Smooth muscle cell (in vitro differentiated cells): ENCODE data around the gene TSKU. TPM values are rescaled to one million over a fixed set of nuclear protein-coding genes. Genes with fewer than 3 reads are reported as not detected.

Source experiments
- DNase-seq: peaks from one replicate; lab custom pipeline; 2025; ENCODE audit not compliant: unreplicated experiment; lab: John Stamatoyannopoulos, UW
- H2AFZ ChIP-seq: fragments of 200-600 bp; sonication (generic); 2 replicates; pipeline ENCODE4 v1.6.0; 2016; ENCODE audit warnings: antibody characterized with exemption, low read depth, mild to moderate bottlenecking
- H3F3A ChIP-seq: fragments of 200-600 bp; sonication (generic); 2 replicates; pipeline ENCODE4 v1.6.0; 2017; ENCODE audit warnings: antibody characterized with exemption, low read depth
- H3K27ac ChIP-seq: fragments of 200-600 bp; sonication (generic); 2 replicates; pipeline ENCODE4 v1.5.1; 2016; ENCODE audit warnings: low read depth, mild to moderate bottlenecking
- H3K27me3 ChIP-seq: fragments of 200-600 bp; sonication (generic); 2 replicates; pipeline ENCODE4 v1.6.1; 2016; ENCODE audit warnings: low read depth, mild to moderate bottlenecking
- H3K36me3 ChIP-seq: fragments of 200-600 bp; sonication (generic); 2 replicates; pipeline ENCODE4 v1.5.1; 2016; ENCODE audit warnings: low read depth
- H3K4me1 ChIP-seq: fragments of 200-600 bp; sonication (generic); 2 replicates; pipeline ENCODE4 v1.5.1; 2016; ENCODE audit warnings: low read depth
- H3K4me2 ChIP-seq: fragments of 200-600 bp; sonication (generic); 2 replicates; pipeline ENCODE4 v1.6.0; 2016; ENCODE audit warnings: mild to moderate bottlenecking
- H3K4me3 ChIP-seq: fragments of 200-600 bp; sonication (generic); 2 replicates; pipeline ENCODE4 v1.5.1; 2016; ENCODE audit warnings: mild to moderate bottlenecking
- H3K79me2 ChIP-seq: fragments of 200-600 bp; sonication (generic); 2 replicates; pipeline ENCODE4 v1.6.0; 2016; ENCODE audit warnings: low read depth, mild to moderate bottlenecking
- H3K9ac ChIP-seq: fragments of 200-600 bp; sonication (generic); 2 replicates; pipeline ENCODE4 v1.6.0; 2016; ENCODE audit warnings: low read depth
- H3K9me3 ChIP-seq: fragments of 200-600 bp; sonication (generic); replicated peaks from 2 replicates; pipeline ENCODE4 v1.5.1; 2016; ENCODE audit warnings: low read depth
- H4K20me1 ChIP-seq: fragments of 200-600 bp; sonication (generic); 2 replicates; pipeline ENCODE4 v1.6.0; 2016; ENCODE audit warnings: low read depth
- CTCF ChIP-seq: fragments of 200-600 bp; sonication (generic); IDR thresholded peaks from 2 replicates; pipeline ENCODE4 v1.5.1; 2017; ENCODE audit warnings: borderline replicate concordance, mild to moderate bottlenecking, antibody characterized with exemption; ENCODE audit not compliant: insufficient read depth, poor library complexity, severe bottlenecking
- WGBS: methylation state at CpG from one replicate; pipeline ENCODE4 v1.1.7; 2016; ENCODE audit warnings: low lambda C conversion rate; 5-methylcytosine and 5-hydroxymethylcytosine counted together
- polyA plus RNA-seq: library from polyadenylated mRNA; unstranded; fragments of >200 nt; fragmentation: Nextera tagmentation; extraction: Ambion mirVana; gene quantifications from 2 replicates; pipeline ENCODE4 v1.2.1, GENCODE V29; 2016
- total RNA-seq: library from RNA; depleted of rRNA; stranded (reverse); fragments of >200 nt; gene quantifications from 2 replicates; pipeline ENCODE4 v1.2.3, GENCODE V29; 2014

TSKU gene
- total and polyA plus RNA-seq, 2 experiments from 2014 or later, result 75.2 to 144 TPM

- H3K4me2 ChIP-seq, result no peak overlapping the region
- no peaks in the 10 kb centered on the region for H3F3A ChIP-seq
- H3K4me3 ChIP-seq, result no peak overlapping the region
- no peak overlapping the region for H3K9ac ChIP-seq
- H4K20me1 ChIP-seq, result no peaks in the 10 kb centered on the region
- no peaks in the 10 kb centered on the region for H3K79me2 ChIP-seq
- TF ChIP-seq CTCF, result no peak
- H3K9me3 ChIP-seq, result no peaks in the 10 kb centered on the region
- WGBS, result 94% methylated on average over 4 of the region's 4 CpGs
- no peaks in the 10 kb centered on the region for H3K27me3 ChIP-seq
- DNase-seq, result no peak
- no peaks in the 10 kb centered on the region for H3K36me3 ChIP-seq
- no peaks in the 10 kb centered on the region for H3K4me1 ChIP-seq
- no peak overlapping the region for H3K27ac ChIP-seq
- H2AFZ ChIP-seq, result no peak overlapping the region
Measured at GRCh38 chr11:76831686-76832310, 48.6 kb downstream of the TSKU start.

- Histone ChIP-seq H3K4me2 (no peak overlapping the region), H3K4me3 (no peak overlapping the region), H3K9ac (no peak overlapping the region), H3K36me3 (no peaks in the 10 kb centered on the region), H4K20me1 (no peaks in the 10 kb centered on the region), H3K27ac (no peak overlapping the region), H3F3A (no peaks in the 10 kb centered on the region), H3K79me2 (no peaks in the 10 kb centered on the region), H2AFZ (no peak overlapping the region), H3K9me3 (no peaks in the 10 kb centered on the region), H3K4me1 (no peaks in the 10 kb centered on the region), H3K27me3 (no peaks in the 10 kb centered on the region)
- no peak for TF ChIP-seq CTCF
- no peak for DNase-seq
Measured at GRCh38 chr11:76832361-76832760, 49.2 kb downstream of the TSKU start.

- Histone ChIP-seq H4K20me1 (no peaks in the 10 kb centered on the region), H3K9ac (no peak overlapping the region), H3K4me1 (peaks cover 3% of the 10 kb centered on the region), H3K27ac (no peak overlapping the region), H2AFZ (no peak overlapping the region), H3K9me3 (no peaks in the 10 kb centered on the region), H3K4me2 (no peak overlapping the region), H3K4me3 (no peak overlapping the region), H3F3A (no peaks in the 10 kb centered on the region), H3K79me2 (no peaks in the 10 kb centered on the region), H3K27me3 (no peaks in the 10 kb centered on the region), H3K36me3 (no peaks in the 10 kb centered on the region)
- no peak for DNase-seq
- no peak for TF ChIP-seq CTCF
- WGBS, result 51% methylated on average over 3 of the region's 3 CpGs
Measured at GRCh38 chr11:76834151-76834550, 51.0 kb downstream of the TSKU start.

- no peak overlapping the region for H3K27ac ChIP-seq
- no peaks in the 10 kb centered on the region for H3K9me3 ChIP-seq
- no peak overlapping the region for H3K4me3 ChIP-seq
- no peaks in the 10 kb centered on the region for H3F3A ChIP-seq
- no peak overlapping the region for H3K4me2 ChIP-seq
- H3K36me3 ChIP-seq, result no peaks in the 10 kb centered on the region
- no peak overlapping the region for H3K9ac ChIP-seq
- peaks cover 12% of the 10 kb centered on the region for H3K4me1 ChIP-seq
- no peaks in the 10 kb centered on the region for H3K27me3 ChIP-seq
- TF ChIP-seq CTCF, result no peak
- 75% methylated on average over 2 of the region's 2 CpGs for WGBS
- DNase-seq, result no peak
- no peak overlapping the region for H2AFZ ChIP-seq
- no peaks in the 10 kb centered on the region for H4K20me1 ChIP-seq
- no peaks in the 10 kb centered on the region for H3K79me2 ChIP-seq
Measured at GRCh38 chr11:76835036-76835435, 51.9 kb downstream of the TSKU start.
